Keratinocyte (primary cell): ENCODE results near the gene HSD17B2.

Source experiments
- EZH2 ChIP-seq: IDR thresholded peaks from one replicate; pipeline ENCODE4 v1.6.1; 2012; ENCODE audit warnings: inconsistent platforms, mild to moderate bottlenecking, low read length, moderate library complexity
- TF ChIP-seq, protein P1 (sequence below), 3 experiments: IDR thresholded peaks in 1 of 3; conservative IDR thresholded peaks in 1 of 3; optimal IDR thresholded peaks in 1 of 3; 2 replicates in 2 of 3; 3 replicates in 1 of 3; pipeline versions ENCODE3 to v1.5.1; 2011; ENCODE audit warnings: low read length in 3 of 3, mild to moderate bottlenecking in 3 of 3, moderate library complexity in 2 of 3, control low read depth in 1 of 3, inconsistent platforms in 1 of 3; ENCODE audit not compliant: insufficient read depth in 2 of 3; ENCODE audit errors: extremely low read depth in 1 of 3

- TF ChIP-seq, protein P1, sequence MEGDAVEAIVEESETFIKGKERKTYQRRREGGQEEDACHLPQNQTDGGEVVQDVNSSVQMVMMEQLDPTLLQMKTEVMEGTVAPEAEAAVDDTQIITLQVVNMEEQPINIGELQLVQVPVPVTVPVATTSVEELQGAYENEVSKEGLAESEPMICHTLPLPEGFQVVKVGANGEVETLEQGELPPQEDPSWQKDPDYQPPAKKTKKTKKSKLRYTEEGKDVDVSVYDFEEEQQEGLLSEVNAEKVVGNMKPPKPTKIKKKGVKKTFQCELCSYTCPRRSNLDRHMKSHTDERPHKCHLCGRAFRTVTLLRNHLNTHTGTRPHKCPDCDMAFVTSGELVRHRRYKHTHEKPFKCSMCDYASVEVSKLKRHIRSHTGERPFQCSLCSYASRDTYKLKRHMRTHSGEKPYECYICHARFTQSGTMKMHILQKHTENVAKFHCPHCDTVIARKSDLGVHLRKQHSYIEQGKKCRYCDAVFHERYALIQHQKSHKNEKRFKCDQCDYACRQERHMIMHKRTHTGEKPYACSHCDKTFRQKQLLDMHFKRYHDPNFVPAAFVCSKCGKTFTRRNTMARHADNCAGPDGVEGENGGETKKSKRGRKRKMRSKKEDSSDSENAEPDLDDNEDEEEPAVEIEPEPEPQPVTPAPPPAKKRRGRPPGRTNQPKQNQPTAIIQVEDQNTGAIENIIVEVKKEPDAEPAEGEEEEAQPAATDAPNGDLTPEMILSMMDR (optimal IDR thresholded peaks at IDR 0.05 in 1 of 3, IDR thresholded peaks at IDR 0.05 in 1 of 3, conservative IDR thresholded peaks at IDR 0.05 in 1 of 3; ENCODE audit: extremely low read depth in 1 of 3, insufficient read depth in 2 of 3, low read length in 3 of 3), result no peak
- no peak for TF ChIP-seq EZH2
Measured at GRCh38 chr16:82042144-82042543, 7.1 kb downstream of the HSD17B2 start.
